ENCODE measurements around the gene PDE4B. TPM values are rescaled to one million over a fixed set of nuclear protein-coding genes. Genes with fewer than 3 reads are reported as not detected.

PDE4B gene
- total and polyA plus RNA-seq, 2 of the 13 experiments (the other 11 are each of a cell fraction or from before 2014, with no cell fraction given): not detected

DNA sequence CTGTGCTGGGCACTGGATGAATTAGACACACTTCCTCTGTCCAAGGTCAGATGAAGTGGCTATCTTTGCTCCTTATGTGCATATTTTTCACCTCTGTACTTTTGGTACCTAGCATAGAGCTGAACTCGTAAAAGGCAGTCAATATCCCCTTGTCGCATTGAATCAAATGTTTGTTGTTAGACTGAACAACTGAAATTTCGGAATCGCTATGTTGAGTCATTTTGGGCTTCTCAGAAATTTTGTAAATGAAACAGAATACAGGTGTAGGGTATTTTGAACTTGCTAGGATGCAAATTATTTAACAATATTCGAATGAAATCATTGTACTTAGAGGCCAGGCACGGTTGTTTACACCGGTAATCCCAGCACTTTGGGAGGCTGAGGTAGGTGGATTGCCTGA, 48.0 kb downstream of the PDE4B start:
- no peak overlapping the region for H2AFZ ChIP-seq (ENCODE audit: low read length)
- in situ Hi-C loops (cut with HindIII; ENCODE audit: extremely low pct_ligation_motif_present, low pct_unique_long_range_greater_than_20kb): no loop called here
- no peak overlapping the region for H3K4me2 ChIP-seq (ENCODE audit: low read depth, low read length)
- no peaks in the 10 kb centered on the region for H3K27me3 ChIP-seq (ENCODE audit: control insufficient read depth in 1 of 2, insufficient read depth in 2 of 2, low read length in 2 of 2)
- no peak overlapping the region for H3K9ac ChIP-seq (ENCODE audit: insufficient read depth, low read depth, low read length)
- no TSS peak for BruUV-seq (replicated peaks)
- no peak overlapping the region for H3K4me3 ChIP-seq (replicated peaks in 1 of 3; ENCODE audit: insufficient read depth in 1 of 3, low read depth in 2 of 3, low read length in 3 of 3)
- 15% methylated on average over 7 of the region's 7 CpGs for WGBS (ENCODE audit: low lambda C conversion rate)
- no peak for ATAC-seq
- ChIA-PET POLR2A (no interaction called here), CTCF (ENCODE audit: low intra/inter-chr PET ratio, low total read pairs) (no interaction called here)
- no peak for DNase-seq (ENCODE audit: low spot score)
- no peaks in the 10 kb centered on the region for H3K79me2 ChIP-seq (ENCODE audit: insufficient read depth, low read length)
- no peaks in the 10 kb centered on the region for H3K4me1 ChIP-seq (ENCODE audit: insufficient read depth, low read length)
- H3K36me3 ChIP-seq (replicated peaks in 1 of 2; ENCODE audit: control insufficient read depth in 1 of 2, insufficient read depth in 2 of 2, low read length in 2 of 2): no peaks in the 10 kb centered on the region
- TF ChIP-seq ZNF563 (CRISPR knock-in tag; IDR thresholded peaks at IDR 0.05) (no peak), SOX6 (IDR thresholded peaks at IDR 0.05) (no peak), SOX6 (CRISPR knock-in tag; IDR thresholded peaks at IDR 0.05) (no peak), POLR2AphosphoS2 (IDR thresholded peaks at IDR 0.05; ENCODE audit: low read depth, low read length) (no peak), LCORL (IDR thresholded peaks at IDR 0.05) (no peak), LCORL (CRISPR knock-in tag; IDR thresholded peaks at IDR 0.05) (no peak), ZNF773 (CRISPR knock-in tag; IDR thresholded peaks at IDR 0.05; ENCODE audit: borderline replicate concordance) (no peak), GRHL1 (CRISPR knock-in tag; conservative IDR thresholded peaks at IDR 0.05) (no peak)
- TF ChIP-seq, protein P1, sequence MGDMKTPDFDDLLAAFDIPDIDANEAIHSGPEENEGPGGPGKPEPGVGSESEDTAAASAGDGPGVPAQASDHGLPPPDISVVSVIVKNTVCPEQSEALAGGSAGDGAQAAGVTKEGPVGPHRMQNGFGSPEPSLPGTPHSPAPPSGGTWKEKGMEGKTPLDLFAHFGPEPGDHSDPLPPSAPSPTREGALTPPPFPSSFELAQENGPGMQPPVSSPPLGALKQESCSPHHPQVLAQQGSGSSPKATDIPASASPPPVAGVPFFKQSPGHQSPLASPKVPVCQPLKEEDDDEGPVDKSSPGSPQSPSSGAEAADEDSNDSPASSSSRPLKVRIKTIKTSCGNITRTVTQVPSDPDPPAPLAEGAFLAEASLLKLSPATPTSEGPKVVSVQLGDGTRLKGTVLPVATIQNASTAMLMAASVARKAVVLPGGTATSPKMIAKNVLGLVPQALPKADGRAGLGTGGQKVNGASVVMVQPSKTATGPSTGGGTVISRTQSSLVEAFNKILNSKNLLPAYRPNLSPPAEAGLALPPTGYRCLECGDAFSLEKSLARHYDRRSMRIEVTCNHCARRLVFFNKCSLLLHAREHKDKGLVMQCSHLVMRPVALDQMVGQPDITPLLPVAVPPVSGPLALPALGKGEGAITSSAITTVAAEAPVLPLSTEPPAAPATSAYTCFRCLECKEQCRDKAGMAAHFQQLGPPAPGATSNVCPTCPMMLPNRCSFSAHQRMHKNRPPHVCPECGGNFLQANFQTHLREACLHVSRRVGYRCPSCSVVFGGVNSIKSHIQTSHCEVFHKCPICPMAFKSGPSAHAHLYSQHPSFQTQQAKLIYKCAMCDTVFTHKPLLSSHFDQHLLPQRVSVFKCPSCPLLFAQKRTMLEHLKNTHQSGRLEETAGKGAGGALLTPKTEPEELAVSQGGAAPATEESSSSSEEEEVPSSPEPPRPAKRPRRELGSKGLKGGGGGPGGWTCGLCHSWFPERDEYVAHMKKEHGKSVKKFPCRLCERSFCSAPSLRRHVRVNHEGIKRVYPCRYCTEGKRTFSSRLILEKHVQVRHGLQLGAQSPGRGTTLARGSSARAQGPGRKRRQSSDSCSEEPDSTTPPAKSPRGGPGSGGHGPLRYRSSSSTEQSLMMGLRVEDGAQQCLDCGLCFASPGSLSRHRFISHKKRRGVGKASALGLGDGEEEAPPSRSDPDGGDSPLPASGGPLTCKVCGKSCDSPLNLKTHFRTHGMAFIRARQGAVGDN (CRISPR knock-in tag; IDR thresholded peaks at IDR 0.05): no peak
- no peak for FAIRE-seq
- H3K9me3 ChIP-seq (ENCODE audit: low read length): no peaks in the 10 kb centered on the region
- H3K27ac ChIP-seq (ENCODE audit: extremely low read length, insufficient read depth, low read length): no peak overlapping the region
- intact Hi-C loops (cut with micrococcal nuclease; ENCODE audit: unreplicated experiment): no loop called here
- H4K20me1 ChIP-seq (ENCODE audit: insufficient read depth, low read length): no peaks in the 10 kb centered on the region

Measured in HepG2 (cell line).